ENCODE results near the gene GDPD4. TPM values are rescaled to one million over a fixed set of nuclear protein-coding genes. Genes with fewer than 3 reads are reported as not detected.

GDPD4 gene
- total and polyA plus RNA-seq, 10 donors, result 0.07 to 1.6 (median 0.22) TPM; not detected in 6

GRCh38 chr11:77208535-77208934 lies 93.0 kb downstream of the GDPD4 start:
- Histone ChIP-seq H3K4me1 (peaks cover 0 to 4% (median 0%) of the 10 kb centered on the region in 6 donors), H3K27ac (no peak overlapping the region), H3K4me3 (no peak overlapping the region), H3K9me3 (no peaks in the 10 kb centered on the region), H3K27me3 (replicated peaks in 1 of 7) (no peaks in the 10 kb centered on the region), H3K36me3 (peaks cover 0 to 77% (median 5%) of the 10 kb centered on the region in 6 donors)
- intact Hi-C loops (cut with DNase I; ENCODE audit: low total_unique reads), result no loop called here
- peak; percentile 58 for DNase-seq
- no peak for TF ChIP-seq POLR2AphosphoS5 (IDR thresholded peaks at IDR 0.05)
- TF ChIP-seq POLR2A (IDR thresholded peaks at IDR 0.05), result no peak
- no peak for TF ChIP-seq CTCF (IDR thresholded peaks at IDR 0.05 in 8 of 11, conservative IDR thresholded peaks at IDR 0.05 in 3 of 11)
- WGBS, 5 donors, result 68 to 96% (median 91%) methylated on average over 3 to 11 of the region's 11 CpGs

- Histone ChIP-seq H3K36me3 (peaks cover 0 to 75% (median 2%) of the 10 kb centered on the region in 6 donors), H3K9me3 (no peaks in the 10 kb centered on the region), H3K4me1 (peaks cover 0 to 4% (median 0%) of the 10 kb centered on the region in 6 donors), H3K27ac (no peak overlapping the region), H3K4me3 (no peak overlapping the region), H3K27me3 (replicated peaks in 1 of 7) (no peaks in the 10 kb centered on the region)
- TF ChIP-seq POLR2AphosphoS5 (IDR thresholded peaks at IDR 0.05) (no peak), CTCF (IDR thresholded peaks at IDR 0.05 in 8 of 11, conservative IDR thresholded peaks at IDR 0.05 in 3 of 11) (no peak), POLR2A (IDR thresholded peaks at IDR 0.05) (no peak)
- intact Hi-C loops (cut with DNase I; ENCODE audit: low total_unique reads), result no loop called here
- peak; percentile 59 for DNase-seq
- 70 to 81% (median 79%) methylated on average over 7 to 10 of the region's 10 CpGs for WGBS, 5 donors
Observed at GRCh38 chr11:77207618-77208313, 93.7 kb downstream of the GDPD4 start.

GRCh38 chr11:77207019-77207485 lies 94.4 kb downstream of the GDPD4 start:
- H3K27ac ChIP-seq, result no peak overlapping the region
- peak; percentile 72 for DNase-seq
- no peak overlapping the region for H3K4me3 ChIP-seq
- intact Hi-C loops (cut with DNase I; ENCODE audit: low total_unique reads), result no loop called here
- H3K36me3 ChIP-seq, result peaks cover 0 to 76% (median 2%) of the 10 kb centered on the region in 6 donors
- no peaks in the 10 kb centered on the region for H3K27me3 ChIP-seq (replicated peaks in 1 of 7)
- TF ChIP-seq POLR2A (IDR thresholded peaks at IDR 0.05) (no peak), POLR2AphosphoS5 (IDR thresholded peaks at IDR 0.05) (no peak), CTCF (IDR thresholded peaks at IDR 0.05 in 8 of 11, conservative IDR thresholded peaks at IDR 0.05 in 3 of 11) (no peak)
- 74 to 90% (median 83%) methylated on average over 10 of the region's 10 CpGs for WGBS, 5 donors
- no peaks in the 10 kb centered on the region for H3K9me3 ChIP-seq
- peaks cover 0 to 4% (median 0%) of the 10 kb centered on the region in 6 donors for H3K4me1 ChIP-seq

- H3K4me1 ChIP-seq, result peaks cover 0 to 4% (median 0%) of the 10 kb centered on the region in 6 donors
- H3K36me3 ChIP-seq, result peaks cover 0 to 76% (median 4%) of the 10 kb centered on the region in 6 donors
- no peaks in the 10 kb centered on the region for H3K9me3 ChIP-seq
- DNase-seq, result no peak
- intact Hi-C loops (cut with DNase I; ENCODE audit: low total_unique reads), result no loop called here
- H3K27ac ChIP-seq, result no peak overlapping the region
- 40 to 65% (median 47%) methylated on average over 13 of the region's 13 CpGs for WGBS, 5 donors
- no peaks in the 10 kb centered on the region for H3K27me3 ChIP-seq (replicated peaks in 1 of 7)
- TF ChIP-seq CTCF (IDR thresholded peaks at IDR 0.05 in 8 of 11, conservative IDR thresholded peaks at IDR 0.05 in 3 of 11) (no peak), POLR2A (IDR thresholded peaks at IDR 0.05) (no peak), POLR2AphosphoS5 (IDR thresholded peaks at IDR 0.05) (no peak)
- no peak overlapping the region for H3K4me3 ChIP-seq
Observed at GRCh38 chr11:77206264-77207018, 95.0 kb downstream of the GDPD4 start.

Data from spleen (tissue), 11 donors.